Fibroblast of skin of right biceps (primary cell): Measurements from ENCODE around the gene DACH2.

Experiments
- DNase-seq: peaks from one replicate; pipeline ENCODE4 v3.0.0-alpha.2; 2013

DACH2 gene

GRCh38 chrX:86329174-86329573 lies 180.9 kb downstream of the DACH2 start:
- DNase-seq, result no peak

GRCh38 chrX:86348669-86349068 lies 200.4 kb downstream of the DACH2 start:
- no peak for DNase-seq

DNA sequence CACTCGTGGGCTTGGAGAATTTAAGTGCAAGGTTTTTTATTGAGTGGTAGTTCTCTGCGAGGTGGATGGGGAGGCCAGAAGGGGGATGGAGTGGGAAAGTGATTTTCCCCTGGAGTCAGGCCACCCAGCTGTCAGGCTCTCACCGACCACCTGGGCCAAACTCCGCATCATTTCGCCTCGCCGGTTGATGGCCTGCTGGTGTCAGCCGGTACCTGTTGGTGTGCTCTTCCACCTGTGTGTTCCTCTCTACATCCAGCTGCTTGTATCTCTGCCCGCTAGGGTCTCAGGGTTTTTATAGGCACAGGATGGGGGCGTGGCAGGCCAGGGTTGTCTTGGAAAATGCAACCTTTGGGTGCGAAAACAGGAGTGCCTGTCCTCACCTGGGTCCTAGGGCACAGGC lies 200.9 kb downstream of the DACH2 start:
- DNase-seq, result no peak

GRCh38 chrX:86369847-86370630 lies 221.8 kb downstream of the DACH2 start:
- no peak for DNase-seq

GRCh38 chrX:86370927-86371326 lies 222.7 kb downstream of the DACH2 start:
- no peak for DNase-seq

DNA sequence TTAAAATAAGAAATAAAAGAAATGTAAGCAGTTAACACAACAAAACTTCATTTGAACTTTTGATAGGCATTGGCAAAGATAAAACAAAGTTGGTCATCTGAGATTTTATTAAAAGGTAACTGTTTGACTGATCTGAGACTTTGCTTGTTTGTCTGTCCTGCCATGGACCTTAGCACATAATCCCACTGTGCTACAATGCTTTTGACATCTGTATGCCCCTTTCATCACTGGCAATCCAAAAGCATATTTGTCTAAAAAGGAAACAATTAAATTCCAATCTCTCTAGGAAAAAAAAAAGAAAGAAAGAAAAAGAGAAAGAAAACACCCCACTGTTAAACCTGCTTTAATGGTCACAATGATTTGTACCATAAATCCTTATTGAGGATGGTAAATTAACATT lies 231.0 kb downstream of the DACH2 start:
- DNase-seq, result no peak

- DNase-seq, result no peak
Measured at GRCh38 chrX:86383681-86384540, 235.7 kb downstream of the DACH2 start.

- DNase-seq, result no peak
Measured at GRCh38 chrX:86407371-86407770, 259.1 kb downstream of the DACH2 start.

DNA sequence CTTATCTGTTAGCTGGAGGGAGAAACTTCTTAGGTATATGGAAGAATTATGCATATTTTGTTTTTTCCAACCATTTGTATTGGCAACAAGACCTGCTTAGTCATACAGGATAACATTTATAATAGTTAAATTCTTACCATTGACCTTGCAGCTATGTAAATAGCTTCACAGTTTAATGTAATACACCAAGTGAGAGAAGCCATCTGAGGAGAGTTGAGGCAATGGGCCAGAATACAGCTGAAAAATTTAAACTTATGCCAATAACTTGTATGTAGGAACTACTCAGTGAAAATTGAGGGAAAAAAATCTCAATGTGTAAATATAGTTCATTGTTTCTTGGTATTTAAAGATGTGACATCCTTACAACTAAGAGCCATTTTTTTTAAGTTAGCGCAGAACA lies 273.5 kb downstream of the DACH2 start:
- DNase-seq, result no peak

DNA sequence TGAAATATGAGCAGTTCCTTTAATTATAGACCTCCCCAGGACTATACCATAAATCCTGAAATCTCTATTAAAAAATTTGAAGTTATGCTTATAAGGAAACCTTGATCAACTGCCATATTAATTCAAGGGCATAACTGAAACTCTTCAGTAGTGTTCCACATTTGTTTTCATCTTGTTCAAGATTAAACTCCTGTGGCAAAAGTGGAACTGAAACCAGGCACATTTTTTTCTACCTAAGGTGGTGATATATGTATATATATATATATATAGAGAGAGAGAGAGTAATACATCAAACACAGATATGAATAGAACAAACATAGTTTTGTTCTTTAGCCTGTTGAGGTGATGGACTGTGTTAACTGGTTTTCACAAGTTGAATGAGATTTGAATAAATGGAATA lies 287.9 kb downstream of the DACH2 start:
- DNase-seq, result no peak

- DNase-seq, result no peak
Measured at GRCh38 chrX:86455495-86455894, 307.2 kb downstream of the DACH2 start.

GRCh38 chrX:86460760-86461159 lies 312.5 kb downstream of the DACH2 start:
- DNase-seq, result no peak

GRCh38 chrX:86504297-86504696 lies 356.0 kb downstream of the DACH2 start:
- no peak for DNase-seq

DNA sequence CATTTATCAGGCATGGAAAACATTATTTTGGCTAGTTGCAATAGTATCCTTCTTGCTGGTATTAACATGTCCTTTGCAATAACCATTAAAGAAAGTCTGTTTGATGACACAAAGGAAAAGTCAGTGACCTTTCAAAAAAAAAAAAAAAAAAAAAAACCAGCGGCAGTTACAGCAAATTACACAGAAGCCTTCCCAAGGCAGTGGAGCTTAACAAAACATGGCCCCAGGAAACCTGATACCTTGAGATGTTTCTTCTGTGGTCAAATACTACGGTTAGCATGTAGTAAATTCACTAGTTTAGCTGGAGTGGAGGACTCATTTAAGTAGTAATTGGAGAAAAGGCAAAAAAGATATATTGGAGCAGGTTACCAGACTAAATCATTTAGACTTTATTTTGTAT lies 359.1 kb downstream of the DACH2 start:
- DNase-seq, result no peak

- no peak for DNase-seq
Measured at GRCh38 chrX:86579777-86580176, 431.5 kb downstream of the DACH2 start.

DNA sequence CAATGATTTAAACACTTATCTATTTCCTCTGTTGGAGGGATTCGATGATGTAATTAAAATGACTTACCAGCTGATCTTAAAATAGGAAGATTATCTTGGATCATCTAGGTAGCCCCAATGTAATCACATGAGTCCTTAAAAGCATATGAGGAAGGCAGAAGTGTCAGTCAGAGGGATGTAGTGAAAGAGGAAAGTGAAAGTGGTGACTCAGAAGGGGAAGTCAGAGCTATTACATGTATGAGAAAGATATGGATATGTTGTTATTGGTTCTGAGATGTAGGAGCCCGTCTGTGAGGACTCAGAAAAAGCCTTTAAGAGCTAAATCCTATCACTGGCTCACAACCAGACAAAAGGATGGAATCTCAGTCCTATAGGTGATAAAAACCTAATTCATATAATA lies 456.4 kb downstream of the DACH2 start:
- DNase-seq, result no peak

GRCh38 chrX:86696951-86697350 lies 548.7 kb downstream of the DACH2 start:
- no peak for DNase-seq

DNA sequence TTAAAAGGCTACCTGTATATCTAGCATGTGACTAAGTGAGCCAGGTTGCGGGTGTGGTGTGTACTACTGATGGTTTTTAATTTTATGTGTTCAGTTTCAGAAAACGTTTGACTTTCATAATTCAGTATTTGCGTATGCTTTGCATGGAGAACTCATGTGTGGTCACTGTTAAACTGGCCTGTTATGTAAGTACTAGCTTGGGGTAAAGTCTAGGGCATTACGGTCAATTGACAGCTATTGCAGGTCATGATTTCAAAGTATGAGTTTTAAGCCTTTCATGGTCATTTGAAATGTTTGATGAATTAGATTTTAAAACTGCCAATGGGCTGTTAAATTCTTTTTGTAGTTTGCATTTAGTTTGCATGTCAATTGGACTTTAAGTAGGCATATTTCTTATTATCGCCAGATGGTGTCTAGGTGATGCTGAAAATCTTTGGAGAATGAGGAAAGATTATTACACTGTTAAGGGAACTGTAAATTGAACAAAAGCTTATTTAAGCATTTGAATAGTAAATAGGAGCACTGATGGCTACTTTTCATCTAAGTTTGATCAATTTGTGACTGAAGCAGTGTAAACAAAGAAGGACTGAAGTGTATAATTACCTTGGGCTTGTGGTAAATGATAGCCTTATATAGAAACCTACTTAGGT lies 563.4 kb downstream of the DACH2 start:
- DNase-seq, result no peak

DNA sequence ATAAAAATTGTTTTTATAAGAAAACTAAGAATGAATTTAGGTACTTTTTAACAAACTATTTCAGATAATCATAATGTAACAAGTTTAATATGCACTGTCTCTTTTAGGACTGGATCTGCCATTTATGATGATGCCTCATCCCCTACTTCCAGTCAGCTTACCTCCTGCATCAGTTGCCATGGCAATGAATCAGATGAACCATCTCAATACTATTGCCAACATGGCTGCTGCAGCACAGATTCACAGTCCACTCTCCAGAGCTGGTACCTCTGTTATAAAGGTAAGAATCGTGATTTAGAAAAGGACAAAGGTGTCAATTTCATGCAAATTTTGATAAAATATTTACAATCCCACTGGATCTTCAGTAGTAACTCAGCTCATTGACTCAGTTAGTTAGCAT lies 566.2 kb downstream of the DACH2 start:
- no peak for DNase-seq

DNA sequence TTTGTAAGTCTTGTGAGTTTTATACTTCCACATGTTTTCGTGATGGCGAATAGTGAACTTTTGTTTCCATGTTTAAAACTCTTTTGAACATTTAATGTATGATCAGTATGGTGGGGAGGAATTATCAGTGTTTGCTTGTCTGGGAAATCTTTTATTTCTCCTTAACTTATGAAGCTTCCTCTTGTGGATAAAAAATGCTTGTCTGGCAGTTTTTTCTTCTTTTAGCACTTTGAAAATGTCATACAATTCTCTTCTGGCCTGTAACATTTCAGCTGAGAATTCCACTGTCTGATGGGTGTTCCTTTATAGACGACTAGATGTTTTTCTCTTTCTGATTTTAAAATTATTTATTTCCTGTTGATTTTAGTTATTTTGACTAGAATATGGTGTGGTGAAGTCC lies 576.0 kb downstream of the DACH2 start:
- DNase-seq, result no peak

DNA sequence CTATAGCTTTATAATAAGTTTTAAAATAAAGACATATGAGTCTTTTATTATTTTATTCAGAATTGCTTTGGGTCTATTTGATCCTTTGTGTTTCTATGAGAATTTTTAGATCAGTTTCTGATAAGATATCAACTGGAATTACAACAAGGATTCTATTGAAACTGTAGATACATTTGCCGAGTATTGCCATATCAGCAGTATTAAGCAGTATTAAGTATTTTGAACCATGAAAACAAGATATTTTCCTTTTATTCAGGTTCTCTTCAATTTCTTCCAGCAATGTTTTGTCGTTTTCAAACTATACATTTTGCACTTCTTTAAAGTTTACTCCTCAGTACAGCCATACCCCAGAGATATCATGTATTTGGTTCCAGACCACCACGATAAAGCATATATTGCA lies 598.8 kb downstream of the DACH2 start:
- no peak for DNase-seq

DNA sequence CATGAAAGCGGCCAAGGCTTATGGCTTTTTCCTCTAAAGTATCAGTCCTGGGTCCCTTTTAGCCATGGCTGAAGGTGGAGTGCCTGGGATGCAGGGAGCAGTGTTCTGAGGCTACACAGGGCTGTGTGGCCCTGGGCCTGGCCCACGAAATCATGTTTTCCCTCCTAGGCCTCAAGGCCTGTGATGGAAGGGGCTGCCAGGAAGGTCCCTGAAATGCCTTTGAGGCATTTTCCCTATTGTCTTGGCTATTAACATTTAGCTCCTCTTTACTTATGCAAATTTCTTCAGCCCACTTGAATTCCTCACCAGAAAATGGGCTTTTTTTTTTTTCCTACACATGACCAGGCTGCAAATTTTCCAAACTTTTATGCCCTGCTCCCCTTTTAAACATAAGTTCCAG lies 657.0 kb downstream of the DACH2 start:
- no peak for DNase-seq

DNA sequence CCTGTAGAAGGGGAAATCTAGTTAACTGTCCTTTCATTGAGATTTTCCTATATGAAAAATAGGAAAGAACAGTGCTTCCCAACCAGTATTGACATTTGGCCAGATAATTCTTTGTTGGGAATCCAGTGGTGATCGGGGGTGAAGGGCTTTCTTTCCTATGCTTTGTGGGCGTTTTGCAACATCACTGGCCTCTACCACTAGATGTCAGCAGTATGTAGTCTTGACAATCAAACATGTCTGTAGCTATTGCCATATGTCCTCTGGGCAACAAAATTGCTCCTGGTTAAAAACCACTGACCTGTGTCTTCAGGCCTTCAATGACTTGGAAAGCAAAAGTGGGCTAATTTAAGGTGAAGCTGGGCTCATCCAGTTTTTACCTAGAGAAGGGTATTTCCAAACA lies 658.5 kb downstream of the DACH2 start:
- no peak for DNase-seq

- DNase-seq, result no peak
Measured at GRCh38 chrX:86809651-86810050, 661.4 kb downstream of the DACH2 start.
